ENCODE results near the gene MARVELD2. TPM values are rescaled to one million over a fixed set of nuclear protein-coding genes. Genes with fewer than 3 reads are reported as not detected.
"Not testable (repeated sequence)": the region's sequence is repeated elsewhere in the genome, so short reads cannot be mapped to it uniquely, and the experiment has no call there.

The MARVELD2 gene, protein sequence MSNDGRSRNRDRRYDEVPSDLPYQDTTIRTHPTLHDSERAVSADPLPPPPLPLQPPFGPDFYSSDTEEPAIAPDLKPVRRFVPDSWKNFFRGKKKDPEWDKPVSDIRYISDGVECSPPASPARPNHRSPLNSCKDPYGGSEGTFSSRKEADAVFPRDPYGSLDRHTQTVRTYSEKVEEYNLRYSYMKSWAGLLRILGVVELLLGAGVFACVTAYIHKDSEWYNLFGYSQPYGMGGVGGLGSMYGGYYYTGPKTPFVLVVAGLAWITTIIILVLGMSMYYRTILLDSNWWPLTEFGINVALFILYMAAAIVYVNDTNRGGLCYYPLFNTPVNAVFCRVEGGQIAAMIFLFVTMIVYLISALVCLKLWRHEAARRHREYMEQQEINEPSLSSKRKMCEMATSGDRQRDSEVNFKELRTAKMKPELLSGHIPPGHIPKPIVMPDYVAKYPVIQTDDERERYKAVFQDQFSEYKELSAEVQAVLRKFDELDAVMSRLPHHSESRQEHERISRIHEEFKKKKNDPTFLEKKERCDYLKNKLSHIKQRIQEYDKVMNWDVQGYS
- under 1 TPM; 0.45 to 0.64 TPM for total RNA-seq

DNA sequence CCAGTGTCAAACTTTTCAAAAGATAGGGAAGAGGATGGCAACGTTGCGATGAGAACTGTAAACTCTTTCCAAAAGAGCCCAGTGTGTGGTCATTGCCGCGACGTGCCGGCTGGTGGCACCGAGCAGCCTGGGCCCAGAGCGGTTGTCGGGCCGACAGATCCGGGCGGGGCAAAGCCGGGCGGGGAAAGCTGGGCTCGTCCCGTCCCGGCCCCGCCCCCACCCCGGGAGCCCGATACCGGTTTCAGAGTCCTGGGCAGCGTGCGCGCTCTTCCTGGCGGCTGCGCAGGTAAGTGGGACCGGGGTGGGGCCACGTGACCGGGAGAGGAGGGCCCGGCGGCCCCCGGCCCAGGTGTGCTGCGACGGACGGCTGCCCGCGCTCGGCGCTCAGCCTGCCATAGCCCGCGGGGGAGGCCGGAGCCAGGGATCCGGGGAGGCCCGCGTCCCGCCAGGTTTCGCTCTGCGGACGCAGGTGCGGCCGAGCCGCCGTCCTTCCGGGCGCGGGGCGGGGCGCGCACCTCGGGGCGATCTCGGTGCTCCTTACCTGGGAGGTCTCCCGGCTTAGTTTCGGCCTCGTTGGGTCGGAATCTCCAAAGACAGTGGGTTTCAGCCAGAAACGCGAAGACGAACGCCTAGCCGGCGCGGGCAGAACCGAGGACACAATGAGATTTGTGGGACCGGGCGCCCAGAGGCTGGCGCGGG is at the start of gene MARVELD2:
Gene MARVELD2, plus strand, starts transcription at position 232 of the 699 bp plus-strand sequence. CDS start 4,270 bp downstream, outside the sequence.
- peak; percentile 58 for DNase-seq
- CTCF ChIA-PET = no interaction called here
- intact Hi-C loops (cut with micrococcal nuclease) = no loop called here
- peaks cover 2% of the 10 kb centered on the region for H3K4me1 Mint-ChIP-seq (ENCODE audit: low read depth)
- peaks cover 8% of the 10 kb centered on the region for H3K36me3 Mint-ChIP-seq (ENCODE audit: low read depth)
- no peak within 1 kb of the TSS for H3K27ac Mint-ChIP-seq
- no peaks in the 10 kb centered on the region for H3K27me3 Mint-ChIP-seq (ENCODE audit: low read depth)
- H3K4me3 Mint-ChIP-seq = peak within 1 kb of the TSS; percentile 52
- H3K9me3 Mint-ChIP-seq = no peaks in the 10 kb centered on the region

DNA sequence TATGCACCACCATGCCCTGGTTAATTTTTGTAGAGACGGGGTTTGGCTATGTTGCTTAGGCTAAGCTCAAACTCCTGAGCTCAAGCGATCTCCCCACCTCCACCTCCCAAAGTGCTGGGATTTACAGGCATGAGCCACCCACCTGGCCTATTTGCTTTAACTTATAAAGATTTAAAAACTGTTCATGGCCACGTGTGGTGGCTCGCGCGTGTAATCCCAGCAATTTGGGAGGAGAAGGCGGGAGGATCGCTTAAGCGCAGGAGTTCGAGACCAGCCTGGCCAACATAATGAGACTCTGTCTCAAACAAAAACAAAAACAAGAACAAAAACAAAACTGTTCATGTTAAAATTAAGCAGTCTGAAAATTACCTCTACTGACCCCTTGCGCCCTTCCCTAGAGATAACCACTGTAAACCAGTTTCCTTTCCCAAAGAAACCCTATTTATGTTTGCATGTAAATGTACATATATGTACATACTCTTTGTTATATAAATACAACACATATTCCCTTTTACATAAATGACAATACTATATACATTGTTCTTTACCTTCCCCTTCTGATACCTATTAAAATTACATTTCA is 47.1 kb upstream of the MARVELD2 start:
- no peaks in the 10 kb centered on the region for H3K9me3 Mint-ChIP-seq
- peaks cover 40% of the 10 kb centered on the region for H3K4me1 Mint-ChIP-seq (ENCODE audit: low read depth)
- peak overlapping the region; percentile 96 for H3K27ac Mint-ChIP-seq
- H3K4me3 Mint-ChIP-seq = peak overlapping the region; percentile 96
- CTCF ChIA-PET = interaction anchor here (0.9 kb wide), 1 partner anchor 178 kb away, joined by 4 read pairs; no protein-coding TSS in a partner anchor
- H3K27me3 Mint-ChIP-seq (ENCODE audit: low read depth) = no peaks in the 10 kb centered on the region
- H3K36me3 Mint-ChIP-seq (ENCODE audit: low read depth) = peaks cover 28% of the 10 kb centered on the region
- no peak for DNase-seq
- intact Hi-C loops (cut with micrococcal nuclease) = loop anchor here (5.0 kb wide), 1 partner anchor 260 kb away; no protein-coding TSS in a partner anchor

DNA sequence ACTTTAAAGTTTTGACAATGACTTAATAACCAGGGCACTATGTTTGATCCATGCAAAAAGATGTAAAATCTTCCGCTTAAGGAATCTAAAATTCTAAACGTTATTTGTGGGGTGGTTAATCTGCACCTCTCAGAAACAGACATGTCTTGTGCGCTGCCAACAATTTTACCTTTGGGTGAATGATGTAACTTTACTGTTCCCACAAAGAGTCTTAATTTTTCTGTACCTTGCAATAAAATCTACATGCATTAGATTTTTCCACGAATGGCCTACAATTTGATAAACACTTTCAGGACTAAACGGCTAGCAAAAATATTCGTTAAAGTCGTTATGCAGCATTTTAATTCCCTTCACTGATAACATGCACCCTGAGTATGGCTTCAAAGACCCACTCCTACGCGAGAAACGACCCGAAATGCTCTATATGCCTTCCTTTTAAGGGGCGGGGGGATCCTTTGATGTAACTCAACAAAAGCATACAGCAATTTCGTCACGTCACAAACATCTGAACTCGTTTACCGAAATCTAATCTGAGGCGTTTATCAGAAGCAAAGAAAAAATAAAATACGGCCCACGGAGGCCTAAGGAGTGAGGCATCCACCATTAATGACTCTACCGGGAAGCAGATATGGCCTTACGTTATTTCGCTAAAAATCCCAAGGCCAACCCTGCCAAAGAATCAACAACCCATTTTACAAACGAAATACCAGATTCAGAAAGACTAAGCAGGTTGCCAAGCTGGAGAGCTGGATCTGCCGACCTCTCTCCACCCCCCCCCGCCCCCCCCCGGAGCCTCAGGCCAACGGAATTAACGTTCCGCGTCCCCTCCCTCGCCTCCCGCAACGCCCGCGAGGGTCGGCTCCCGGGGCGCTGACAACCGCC is 46.2 kb upstream of the MARVELD2 start:
- H3K4me1 Mint-ChIP-seq (ENCODE audit: low read depth) = peaks cover 42% of the 10 kb centered on the region
- H3K36me3 Mint-ChIP-seq (ENCODE audit: low read depth) = peaks cover 25% of the 10 kb centered on the region
- H3K9me3 Mint-ChIP-seq = no peaks in the 10 kb centered on the region
- peak overlapping the region; percentile 96 for H3K4me3 Mint-ChIP-seq
- H3K27me3 Mint-ChIP-seq (ENCODE audit: low read depth) = no peaks in the 10 kb centered on the region
- intact Hi-C loops (cut with micrococcal nuclease) = loop anchor here (1.0 to 5.0 kb wide), 7 partner anchors 36 to 326 kb away; partner anchors contain the start of genes CCDC125, CCNB1 and CENPH
- CTCF ChIA-PET = no interaction called here
- peak overlapping the region; percentile 96 for H3K27ac Mint-ChIP-seq
- peak; percentile 15 for DNase-seq

DNA sequence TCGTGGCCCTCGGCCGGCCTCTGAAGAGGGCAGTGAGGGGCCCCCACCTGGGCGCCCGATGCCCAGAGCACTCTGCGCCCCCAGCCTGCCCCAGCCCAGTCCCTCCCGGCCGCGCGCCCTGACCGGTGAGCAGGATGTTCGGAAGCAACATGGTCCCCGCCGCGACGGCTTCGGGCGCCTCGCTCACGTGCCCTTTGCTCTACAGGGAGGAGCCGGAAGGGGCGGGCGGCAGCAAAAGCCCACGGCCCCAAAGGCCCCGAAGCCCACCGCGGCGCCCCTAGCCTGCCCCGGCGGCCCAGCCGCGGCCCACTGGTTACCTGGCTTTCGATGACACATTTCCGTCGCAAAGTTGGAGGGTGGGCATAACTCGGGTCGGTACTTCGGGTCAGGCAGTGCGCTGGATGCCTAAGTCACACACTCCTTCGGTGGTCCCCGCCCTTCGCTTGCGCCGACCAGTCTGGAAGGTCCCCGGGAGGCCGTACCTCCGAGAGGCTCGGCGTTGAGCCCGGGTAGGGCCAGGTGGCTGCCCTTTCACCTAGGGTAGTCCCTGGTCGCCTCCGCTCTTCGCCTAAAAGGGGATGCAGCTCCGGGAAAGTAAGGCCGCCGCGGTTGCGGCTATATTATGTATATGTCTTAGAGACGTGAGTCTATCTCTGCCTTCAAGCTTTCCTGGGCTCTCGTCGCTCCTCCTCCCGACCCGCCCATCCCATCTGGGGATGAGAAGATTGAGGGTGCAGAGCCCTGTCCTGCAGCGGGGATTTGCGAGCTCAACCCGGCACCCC is 45.4 kb upstream of the MARVELD2 start, which contains the start of the genes AK6, RAD17 and TAF9:
Gene AK6, minus strand, starts transcription at position 181 of the 782 bp plus-strand sequence. Its CDS starts 30 bp downstream, at position 151.
Gene RAD17, plus strand, starts transcription at position 479 of the 782 bp plus-strand sequence. CDS start 2,391 bp downstream, outside the sequence.
Gene TAF9, minus strand, starts transcription at position 181 of the 782 bp plus-strand sequence. CDS start 3,783 bp downstream, outside the sequence.
- Mint-ChIP-seq H3K36me3 (ENCODE audit: low read depth) (peaks cover 23% of the 10 kb centered on the region), H3K9me3 (no peaks in the 10 kb centered on the region), H3K27ac (peak within 1 kb of the TSS; percentile 96), H3K4me1 (ENCODE audit: low read depth) (peaks cover 42% of the 10 kb centered on the region), H3K4me3 (peak within 1 kb of the TSS; percentile 96), H3K27me3 (ENCODE audit: low read depth) (no peaks in the 10 kb centered on the region)
- CTCF ChIA-PET = interaction anchor here (0.8 to 1.7 kb wide), 2 partner anchors 276 to 326 kb away, joined by 4 to 5 read pairs; no protein-coding TSS in a partner anchor
- DNase-seq = peak; percentile 94
- intact Hi-C loops (cut with micrococcal nuclease) = loop anchor here (1.0 to 5.0 kb wide), 7 partner anchors 37 to 327 kb away; partner anchors contain the start of genes CCDC125, CCNB1 and CENPH

DNA sequence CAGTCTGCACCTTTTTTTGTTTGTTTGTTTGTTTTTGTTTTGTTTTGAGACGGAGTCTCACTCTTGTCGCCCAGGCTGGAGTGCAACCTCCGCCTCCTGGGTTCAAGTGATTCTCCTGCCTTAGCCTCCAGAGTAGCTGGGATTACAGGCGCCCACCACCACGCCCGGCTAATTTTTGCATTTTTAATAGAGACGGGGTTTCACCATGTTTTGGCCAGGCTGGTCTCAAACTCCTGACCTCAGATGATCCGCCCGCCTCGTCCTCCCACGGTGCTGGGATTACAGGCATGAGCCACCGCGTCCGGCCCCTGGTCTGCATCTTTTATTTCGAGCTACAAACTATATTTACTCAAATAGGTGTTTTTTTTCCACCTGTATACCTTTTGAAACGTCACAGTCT is 44.6 kb upstream of the MARVELD2 start:
- H3K27me3 Mint-ChIP-seq (ENCODE audit: low read depth); intact Hi-C loops (cut with micrococcal nuclease); H3K9me3 Mint-ChIP-seq: not testable (repeated sequence)
- H3K4me1 Mint-ChIP-seq (ENCODE audit: low read depth) = peaks cover 38% of the 10 kb centered on the region
- H3K27ac Mint-ChIP-seq = peak overlapping the region; percentile 95
- CTCF ChIA-PET = interaction anchor here (0.8 to 1.7 kb wide), 2 partner anchors 277 to 327 kb away, joined by 4 to 5 read pairs; no protein-coding TSS in a partner anchor
- H3K4me3 Mint-ChIP-seq = peak overlapping the region; percentile 96
- DNase-seq = peak; percentile 22
- H3K36me3 Mint-ChIP-seq (ENCODE audit: low read depth) = peaks cover 17% of the 10 kb centered on the region

DNA sequence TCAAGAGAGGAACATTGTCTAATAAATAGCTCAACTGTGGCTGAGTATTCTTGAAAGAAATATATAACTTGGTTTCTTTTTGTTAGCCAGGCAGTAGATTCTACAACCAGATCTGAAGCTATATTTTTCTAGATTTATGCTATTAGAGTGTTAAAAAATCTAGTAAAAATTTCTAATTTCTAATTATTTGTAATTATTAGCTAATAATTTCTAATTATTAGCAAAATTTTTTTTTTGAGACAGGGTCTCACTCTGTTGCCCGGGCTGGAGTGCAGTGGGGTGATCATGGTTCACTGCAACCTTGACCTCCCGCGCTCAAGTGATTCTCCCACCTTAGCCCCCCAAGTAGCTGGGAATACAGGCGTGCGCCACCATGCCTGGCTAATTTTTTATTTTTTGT is 42.5 kb upstream of the MARVELD2 start:
- CTCF ChIA-PET = interaction anchor here (0.8 to 1.2 kb wide), 3 partner anchors 38 to 329 kb away, joined by 3 read pairs; partner anchors contain the start of gene SLC30A5
- DNase-seq = no peak
- peaks cover 25% of the 10 kb centered on the region for H3K4me1 Mint-ChIP-seq (ENCODE audit: low read depth)
- H3K4me3 Mint-ChIP-seq = no peak overlapping the region
- intact Hi-C loops (cut with micrococcal nuclease) = no loop called here
- no peak overlapping the region for H3K27ac Mint-ChIP-seq
- H3K36me3 Mint-ChIP-seq (ENCODE audit: low read depth) = peaks cover 10% of the 10 kb centered on the region
- H3K9me3 Mint-ChIP-seq = no peaks in the 10 kb centered on the region
- H3K27me3 Mint-ChIP-seq (ENCODE audit: low read depth) = no peaks in the 10 kb centered on the region

DNA sequence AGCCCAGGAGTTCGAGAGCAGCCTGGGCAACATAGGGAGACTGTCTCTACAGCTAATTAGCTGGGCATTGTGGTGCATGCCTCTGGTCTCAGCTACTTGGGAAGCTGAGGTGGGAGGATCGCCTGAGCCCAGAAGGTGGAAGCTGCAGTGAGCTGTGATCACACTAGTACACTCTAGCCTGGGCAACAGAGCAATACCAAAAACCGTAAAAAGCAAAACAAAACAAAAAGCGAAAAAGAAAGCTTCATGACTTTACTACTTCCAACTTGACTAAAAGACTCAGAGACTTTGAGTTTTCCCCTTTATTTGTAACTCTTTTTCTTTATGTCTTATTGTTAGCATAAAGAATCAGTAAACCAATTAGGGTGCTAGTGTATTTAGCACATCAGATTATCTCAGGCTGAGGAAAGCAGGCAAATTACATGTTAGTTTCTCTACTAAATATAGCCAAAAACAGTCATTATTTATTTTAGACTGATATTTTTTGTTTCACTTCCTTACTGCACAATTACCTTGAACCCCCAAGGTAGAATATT is 39.9 kb upstream of the MARVELD2 start:
- Mint-ChIP-seq H3K4me3 (no peak overlapping the region), H3K9me3 (no peaks in the 10 kb centered on the region), H3K27ac (no peak overlapping the region), H3K27me3 (ENCODE audit: low read depth) (no peaks in the 10 kb centered on the region), H3K36me3 (ENCODE audit: low read depth) (peaks cover 5% of the 10 kb centered on the region), H3K4me1 (ENCODE audit: low read depth) (peaks cover 17% of the 10 kb centered on the region)
- no peak for DNase-seq
- CTCF ChIA-PET = interaction anchor here (0.7 kb wide), 1 partner anchor 43 kb away, joined by 3 read pairs; no protein-coding TSS in a partner anchor
- intact Hi-C loops (cut with micrococcal nuclease) = no loop called here

DNA sequence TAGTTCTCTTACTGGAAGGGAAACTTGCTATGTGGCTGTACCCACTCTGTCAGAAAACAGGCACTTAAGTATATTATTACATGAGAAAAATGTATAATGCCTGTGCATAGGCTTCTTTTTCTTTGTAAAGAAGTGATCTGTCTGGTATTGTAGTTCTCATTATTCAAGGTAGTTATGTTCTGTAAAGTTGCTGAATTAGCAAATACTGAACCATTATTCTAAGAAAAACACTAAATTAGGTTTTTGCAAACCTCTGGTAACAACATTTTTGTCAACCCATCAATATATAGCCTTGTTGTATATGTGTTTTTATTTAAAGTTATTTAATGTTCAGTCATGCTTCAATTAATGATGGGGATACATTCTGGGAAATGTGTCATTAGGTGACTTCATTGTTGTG is 36.5 kb upstream of the MARVELD2 start:
- CTCF ChIA-PET = interaction anchor here (0.6 kb wide), 1 partner anchor 26 kb away, joined by 3 read pairs; no protein-coding TSS in a partner anchor
- intact Hi-C loops (cut with micrococcal nuclease) = no loop called here

DNA sequence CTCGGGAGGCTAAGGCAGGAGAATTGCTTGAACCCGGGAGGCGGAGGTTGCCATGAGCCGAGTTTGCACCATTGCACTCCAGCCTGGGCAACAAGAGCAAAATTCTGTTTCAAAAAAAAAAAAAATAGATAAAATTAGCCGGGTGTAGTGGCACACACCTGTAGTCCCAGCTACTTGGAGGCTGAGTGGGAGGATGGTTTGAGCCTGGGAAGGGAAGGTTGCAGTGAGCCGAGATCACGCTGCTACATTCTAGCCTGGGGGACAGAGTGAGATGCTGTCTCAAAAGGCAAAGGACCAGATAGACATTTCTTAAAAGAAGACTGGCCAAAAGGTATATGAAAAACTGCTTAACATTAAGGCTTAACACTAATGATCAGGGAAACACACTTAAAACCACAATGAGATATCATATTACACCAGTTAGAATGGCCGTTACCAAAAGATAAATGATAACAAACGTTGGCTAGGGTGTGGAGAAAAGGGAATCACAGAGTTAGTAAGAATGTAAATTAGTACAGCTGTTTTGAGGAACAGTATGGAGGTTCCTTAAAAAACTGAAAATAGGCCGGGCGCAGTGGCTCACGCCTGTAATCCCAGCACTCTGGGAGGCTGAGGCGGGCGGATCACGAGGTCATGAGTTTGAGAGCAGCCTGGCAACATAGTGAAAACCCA is 10.1 kb upstream of the MARVELD2 start:
- Mint-ChIP-seq H3K4me3 (no peak overlapping the region), H3K27me3 (ENCODE audit: low read depth) (no peaks in the 10 kb centered on the region), H3K27ac (no peak overlapping the region), H3K9me3 (peaks cover 2% of the 10 kb centered on the region), H3K36me3 (ENCODE audit: low read depth) (peaks cover 36% of the 10 kb centered on the region), H3K4me1 (ENCODE audit: low read depth) (no peaks in the 10 kb centered on the region)
- intact Hi-C loops (cut with micrococcal nuclease) = no loop called here
- CTCF ChIA-PET = interaction anchor here (0.6 to 1.0 kb wide), 2 partner anchors 27 to 311 kb away, joined by 3 to 4 read pairs; partner anchors contain the start of gene SLC30A5
- no peak for DNase-seq

More for the DNA sequence above, 36.5 kb upstream of the MARVELD2 start:
- H3K9me3 Mint-ChIP-seq = no peaks in the 10 kb centered on the region
- H3K4me1 Mint-ChIP-seq (ENCODE audit: low read depth) = peaks cover 3% of the 10 kb centered on the region
- DNase-seq = no peak
- H3K27ac Mint-ChIP-seq = no peak overlapping the region
- H3K4me3 Mint-ChIP-seq = no peak overlapping the region
- H3K36me3 Mint-ChIP-seq (ENCODE audit: low read depth) = peaks cover 6% of the 10 kb centered on the region
- H3K27me3 Mint-ChIP-seq (ENCODE audit: low read depth) = no peaks in the 10 kb centered on the region

DNA sequence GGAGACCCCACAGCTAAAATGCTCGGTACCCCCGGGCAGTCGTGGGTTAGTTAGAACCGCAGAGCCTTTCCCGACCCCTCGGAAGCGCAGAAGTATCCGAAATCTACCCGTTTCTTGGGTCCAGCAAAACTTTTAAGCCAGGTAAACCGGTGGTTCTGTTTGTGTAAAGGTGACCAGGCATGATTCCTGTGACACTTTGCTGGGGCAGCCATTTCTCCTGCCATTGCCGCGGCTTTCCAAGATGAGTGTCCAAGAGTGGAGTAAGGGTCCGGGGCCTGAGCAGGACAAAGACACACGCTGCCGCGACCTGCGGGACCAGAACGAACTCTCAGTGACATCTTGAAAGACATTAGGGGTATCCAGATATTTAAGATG is 655 bp downstream of the MARVELD2 start:
- Mint-ChIP-seq H3K4me1 (ENCODE audit: low read depth) (peaks cover 2% of the 10 kb centered on the region), H3K27me3 (ENCODE audit: low read depth) (no peaks in the 10 kb centered on the region), H3K27ac (no peak overlapping the region), H3K9me3 (no peaks in the 10 kb centered on the region), H3K4me3 (peak overlapping the region; percentile 52), H3K36me3 (ENCODE audit: low read depth) (peaks cover 8% of the 10 kb centered on the region)
- CTCF ChIA-PET = no interaction called here
- no peak for DNase-seq
- intact Hi-C loops (cut with micrococcal nuclease) = no loop called here
